ENCODE data around the gene SOAT2.

- TF ChIP-seq, protein P1, sequence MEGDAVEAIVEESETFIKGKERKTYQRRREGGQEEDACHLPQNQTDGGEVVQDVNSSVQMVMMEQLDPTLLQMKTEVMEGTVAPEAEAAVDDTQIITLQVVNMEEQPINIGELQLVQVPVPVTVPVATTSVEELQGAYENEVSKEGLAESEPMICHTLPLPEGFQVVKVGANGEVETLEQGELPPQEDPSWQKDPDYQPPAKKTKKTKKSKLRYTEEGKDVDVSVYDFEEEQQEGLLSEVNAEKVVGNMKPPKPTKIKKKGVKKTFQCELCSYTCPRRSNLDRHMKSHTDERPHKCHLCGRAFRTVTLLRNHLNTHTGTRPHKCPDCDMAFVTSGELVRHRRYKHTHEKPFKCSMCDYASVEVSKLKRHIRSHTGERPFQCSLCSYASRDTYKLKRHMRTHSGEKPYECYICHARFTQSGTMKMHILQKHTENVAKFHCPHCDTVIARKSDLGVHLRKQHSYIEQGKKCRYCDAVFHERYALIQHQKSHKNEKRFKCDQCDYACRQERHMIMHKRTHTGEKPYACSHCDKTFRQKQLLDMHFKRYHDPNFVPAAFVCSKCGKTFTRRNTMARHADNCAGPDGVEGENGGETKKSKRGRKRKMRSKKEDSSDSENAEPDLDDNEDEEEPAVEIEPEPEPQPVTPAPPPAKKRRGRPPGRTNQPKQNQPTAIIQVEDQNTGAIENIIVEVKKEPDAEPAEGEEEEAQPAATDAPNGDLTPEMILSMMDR (IDR thresholded peaks at IDR 0.05), result no peak
- TF ChIP-seq EP300 (IDR thresholded peaks at IDR 0.05), result no peak
- no peak for TF ChIP-seq POLR2A (IDR thresholded peaks at IDR 0.05)
Measured at GRCh38 chr12:53152390-53152789, 49.1 kb downstream of the SOAT2 start.
